SK-N-SH treated with all-trans-retinoic acid at 6 μM for 48 hours (cell line): ENCODE data around the gene GRK5.

Experiments used
- ATAC-seq: fragments of 200-7000 bp; cut with Tn5 transposase; 3 replicates; pipeline ENCODE4 v1.9.1; 2020; ENCODE audit warnings: mild to moderate bottlenecking, moderate library complexity
- ARNTL ChIP-seq: fragments of 450-650 bp; formaldehyde crosslinking; IDR thresholded peaks from 2 replicates; pipeline ENCODE4 v1.5.0; 2020; ENCODE audit warnings: low read depth, mild to moderate bottlenecking, moderate library complexity, borderline replicate concordance
- BACH2 ChIP-seq: fragments of 250-450 bp; sonication (Bioruptor Pico); IDR thresholded peaks from 2 replicates; pipeline ENCODE4 v1.9.0; 2021; ENCODE audit warnings: mild to moderate bottlenecking, borderline replicate concordance
- CSDC2 ChIP-seq: fragments of 250-450 bp; sonication (Bioruptor Pico); IDR thresholded peaks from 2 replicates; pipeline ENCODE4 v1.5.0; 2020; ENCODE audit warnings: mild to moderate bottlenecking, moderate library complexity
- ESRRG ChIP-seq: fragments of 250-450 bp; sonication (Bioruptor Pico); IDR thresholded peaks from 2 replicates; pipeline ENCODE4 v1.6.1; 2021; ENCODE audit warnings: mild to moderate bottlenecking
- GLIS3 ChIP-seq: fragments of 250-450 bp; sonication (Bioruptor Pico); IDR thresholded peaks from 2 replicates; pipeline ENCODE4 v1.5.0; 2020; ENCODE audit warnings: mild to moderate bottlenecking, moderate library complexity
- ISL1 ChIP-seq: fragments of 250-450 bp; sonication (Bioruptor Pico); IDR thresholded peaks from 2 replicates; pipeline ENCODE4 v2.1.2; 2022; ENCODE audit warnings: mild to moderate bottlenecking, moderate library complexity
- OSR1 ChIP-seq: fragments of 250-450 bp; sonication (Bioruptor Pico); IDR thresholded peaks from 2 replicates; pipeline ENCODE4 v1.8.0; 2022; ENCODE audit warnings: moderate library complexity, mild to moderate bottlenecking, inconsistent platforms
- PPARA ChIP-seq: fragments of 250-450 bp; sonication (Bioruptor Pico); IDR thresholded peaks from 2 replicates; pipeline ENCODE4 v1.5.0; 2020; ENCODE audit warnings: mild to moderate bottlenecking, borderline replicate concordance
- RARB ChIP-seq: fragments of 250-450 bp; sonication (Bioruptor Pico); IDR thresholded peaks from 2 replicates; pipeline ENCODE4 v1.8.0; 2021; ENCODE audit warnings: mild to moderate bottlenecking, moderate library complexity
- SNAI2 ChIP-seq: fragments of 250-450 bp; sonication (Bioruptor Pico); IDR thresholded peaks from 2 replicates; pipeline ENCODE4 v1.5.0; 2020; ENCODE audit warnings: mild to moderate bottlenecking, moderate library complexity
- TCF4 ChIP-seq: fragments of 250-450 bp; sonication (Bioruptor Pico); IDR thresholded peaks from 2 replicates; pipeline ENCODE4 v1.8.0; 2021; ENCODE audit warnings: mild to moderate bottlenecking, moderate library complexity, borderline replicate concordance
- TOX ChIP-seq: fragments of 250-450 bp; sonication (Bioruptor Pico); IDR thresholded peaks from 2 replicates; pipeline ENCODE4 v1.8.0; 2021; ENCODE audit warnings: mild to moderate bottlenecking, moderate library complexity, borderline replicate concordance
- ZC3H10 ChIP-seq: fragments of 250-450 bp; sonication (Bioruptor Pico); IDR thresholded peaks from 2 replicates; pipeline ENCODE4 v1.5.1; 2021; ENCODE audit warnings: mild to moderate bottlenecking, moderate library complexity
- ZFP3 ChIP-seq: fragments of 250-450 bp; sonication (Bioruptor Pico); IDR thresholded peaks from 2 replicates; pipeline ENCODE4 v1.5.0; 2020; ENCODE audit warnings: mild to moderate bottlenecking, moderate library complexity
- ZFP30 ChIP-seq: fragments of 450-650 bp; formaldehyde crosslinking; IDR thresholded peaks from 2 replicates; pipeline ENCODE4 v1.5.0; 2022; ENCODE audit warnings: mild to moderate bottlenecking, moderate library complexity
- ZNF565 ChIP-seq: fragments of 450-650 bp; formaldehyde crosslinking; conservative IDR thresholded peaks from 2 replicates; pipeline ENCODE4 v1.5.0; 2020; ENCODE audit warnings: low read depth, mild to moderate bottlenecking, moderate library complexity
- ZNF70 ChIP-seq: fragments of 450-650 bp; formaldehyde crosslinking; IDR thresholded peaks from 2 replicates; pipeline ENCODE4 v1.5.0; 2020; ENCODE audit warnings: mild to moderate bottlenecking, moderate library complexity
- ZNF8 ChIP-seq: fragments of 450-650 bp; formaldehyde crosslinking; IDR thresholded peaks from 2 replicates; pipeline ENCODE4 v1.5.0; 2020; ENCODE audit warnings: mild to moderate bottlenecking, moderate library complexity
- TF ChIP-seq, protein P1 (sequence below): fragments of 250-450 bp; sonication (Bioruptor Pico); IDR thresholded peaks from 2 replicates; pipeline ENCODE4 v1.5.1; 2020; ENCODE audit warnings: low read depth, mild to moderate bottlenecking, moderate library complexity
- TF ChIP-seq, protein P2 (sequence below): fragments of 250-450 bp; sonication (Bioruptor Pico); IDR thresholded peaks from 2 replicates; pipeline ENCODE4 v1.5.0; 2020; ENCODE audit warnings: mild to moderate bottlenecking, moderate library complexity
- TF ChIP-seq, protein P3 (sequence below): fragments of 250-450 bp; sonication (Bioruptor Pico); IDR thresholded peaks from 2 replicates; pipeline ENCODE4 v1.8.0; 2020; ENCODE audit warnings: mild to moderate bottlenecking, moderate library complexity, borderline replicate concordance
- TF ChIP-seq, protein P4 (sequence below): fragments of 250-450 bp; sonication (Bioruptor Pico); IDR thresholded peaks from 2 replicates; pipeline ENCODE4 v1.5.1; 2021; ENCODE audit warnings: mild to moderate bottlenecking, moderate library complexity
- TF ChIP-seq, protein P5 (sequence below): fragments of 250-450 bp; sonication (Bioruptor Pico); IDR thresholded peaks from 2 replicates; pipeline ENCODE4 v1.8.0; 2021; ENCODE audit warnings: low read depth, mild to moderate bottlenecking, moderate library complexity, borderline replicate concordance

GRK5 gene

DNA sequence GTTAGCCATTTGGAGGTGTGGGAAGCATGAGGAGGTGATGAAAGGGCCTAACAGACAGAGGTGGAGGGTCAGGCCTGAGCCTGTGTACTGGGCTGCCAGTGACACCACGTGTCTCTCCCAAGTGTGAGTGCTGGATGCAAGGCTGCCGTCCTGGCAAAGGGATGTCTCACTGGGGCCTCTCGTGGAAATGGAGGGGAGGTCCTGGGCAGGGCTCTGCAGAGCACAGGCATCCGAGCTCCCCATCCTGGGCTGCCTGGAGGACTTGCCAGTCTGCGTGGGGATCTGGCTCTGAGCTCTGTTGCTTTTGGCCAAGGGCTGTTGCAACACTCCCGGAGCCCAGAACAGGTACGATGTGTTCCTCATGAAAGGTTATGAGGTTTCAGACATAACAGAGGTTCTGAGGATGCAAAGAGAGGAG lies 77.3 kb downstream of the GRK5 start:
- ATAC-seq: no peak
- no peak for TF ChIP-seq TCF4 (CRISPR knock-in tag)
- no peak for TF ChIP-seq ZC3H10 (CRISPR knock-in tag)
- no peak for TF ChIP-seq SNAI2 (CRISPR knock-in tag)
- no peak for TF ChIP-seq ZNF70 (CRISPR knock-in tag)
- no peak for TF ChIP-seq ZFP30 (CRISPR knock-in tag)
- TF ChIP-seq ARNTL: no peak
- no peak for TF ChIP-seq RARB (CRISPR knock-in tag)
- no peak for TF ChIP-seq CSDC2
- TF ChIP-seq ZNF565 (CRISPR knock-in tag): no peak
- no peak for TF ChIP-seq BACH2 (CRISPR knock-in tag)
- no peak for TF ChIP-seq ESRRG (CRISPR knock-in tag)
- no peak for TF ChIP-seq TOX (CRISPR knock-in tag)
- TF ChIP-seq, all 23 proteins: peak for 0

DNA sequence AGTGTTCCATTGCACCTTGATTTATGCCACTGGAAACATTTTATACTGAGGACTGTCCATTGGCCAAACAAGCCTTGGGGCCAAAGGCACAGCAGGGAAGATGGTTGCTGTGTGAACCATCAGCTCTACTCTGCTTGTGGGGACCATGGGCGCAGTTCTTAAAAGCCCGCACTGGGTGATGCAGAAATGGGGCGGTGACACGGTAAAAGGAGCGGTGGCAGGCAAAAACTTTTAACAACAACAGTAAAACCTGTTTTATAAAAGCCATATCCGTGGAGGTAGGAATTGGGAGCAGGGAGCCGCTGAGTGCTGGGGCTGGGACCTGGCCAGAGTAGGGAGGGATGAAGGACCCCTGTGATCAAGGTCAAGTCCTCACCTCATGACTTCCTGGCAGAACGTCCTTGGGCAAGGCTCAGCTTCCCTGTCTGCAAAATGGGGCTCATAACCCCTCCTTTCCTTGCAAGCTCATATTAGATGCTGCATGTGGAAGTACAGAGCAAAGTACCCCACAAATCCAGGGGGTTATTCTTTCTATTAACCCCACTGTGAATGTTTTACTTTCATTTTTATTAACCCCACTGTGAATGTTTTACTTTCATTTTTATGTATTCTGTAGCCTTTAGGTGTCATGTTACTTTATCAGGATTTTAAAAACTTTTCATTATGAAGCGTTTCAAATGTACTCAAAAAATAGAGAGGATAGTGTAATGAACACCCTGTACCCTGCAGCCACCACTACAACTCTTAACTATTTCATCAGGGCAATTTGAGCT lies 78.3 kb downstream of the GRK5 start:
- ATAC-seq: no peak
- TF ChIP-seq ISL1 (CRISPR knock-in tag) (no peak), OSR1 (CRISPR knock-in tag) (no peak), ARNTL (no peak), CSDC2 (no peak), ZFP3 (CRISPR knock-in tag) (no peak), ZC3H10 (CRISPR knock-in tag) (no peak), BACH2 (CRISPR knock-in tag) (no peak), GLIS3 (no peak), RARB (CRISPR knock-in tag) (no peak)
- TF ChIP-seq, protein P1, sequence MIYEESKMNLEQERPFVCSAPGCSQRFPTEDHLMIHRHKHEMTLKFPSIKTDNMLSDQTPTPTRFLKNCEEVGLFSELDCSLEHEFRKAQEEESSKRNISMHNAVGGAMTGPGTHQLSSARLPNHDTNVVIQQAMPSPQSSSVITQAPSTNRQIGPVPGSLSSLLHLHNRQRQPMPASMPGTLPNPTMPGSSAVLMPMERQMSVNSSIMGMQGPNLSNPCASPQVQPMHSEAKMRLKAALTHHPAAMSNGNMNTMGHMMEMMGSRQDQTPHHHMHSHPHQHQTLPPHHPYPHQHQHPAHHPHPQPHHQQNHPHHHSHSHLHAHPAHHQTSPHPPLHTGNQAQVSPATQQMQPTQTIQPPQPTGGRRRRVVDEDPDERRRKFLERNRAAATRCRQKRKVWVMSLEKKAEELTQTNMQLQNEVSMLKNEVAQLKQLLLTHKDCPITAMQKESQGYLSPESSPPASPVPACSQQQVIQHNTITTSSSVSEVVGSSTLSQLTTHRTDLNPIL: no peak
- TF ChIP-seq, protein P2, sequence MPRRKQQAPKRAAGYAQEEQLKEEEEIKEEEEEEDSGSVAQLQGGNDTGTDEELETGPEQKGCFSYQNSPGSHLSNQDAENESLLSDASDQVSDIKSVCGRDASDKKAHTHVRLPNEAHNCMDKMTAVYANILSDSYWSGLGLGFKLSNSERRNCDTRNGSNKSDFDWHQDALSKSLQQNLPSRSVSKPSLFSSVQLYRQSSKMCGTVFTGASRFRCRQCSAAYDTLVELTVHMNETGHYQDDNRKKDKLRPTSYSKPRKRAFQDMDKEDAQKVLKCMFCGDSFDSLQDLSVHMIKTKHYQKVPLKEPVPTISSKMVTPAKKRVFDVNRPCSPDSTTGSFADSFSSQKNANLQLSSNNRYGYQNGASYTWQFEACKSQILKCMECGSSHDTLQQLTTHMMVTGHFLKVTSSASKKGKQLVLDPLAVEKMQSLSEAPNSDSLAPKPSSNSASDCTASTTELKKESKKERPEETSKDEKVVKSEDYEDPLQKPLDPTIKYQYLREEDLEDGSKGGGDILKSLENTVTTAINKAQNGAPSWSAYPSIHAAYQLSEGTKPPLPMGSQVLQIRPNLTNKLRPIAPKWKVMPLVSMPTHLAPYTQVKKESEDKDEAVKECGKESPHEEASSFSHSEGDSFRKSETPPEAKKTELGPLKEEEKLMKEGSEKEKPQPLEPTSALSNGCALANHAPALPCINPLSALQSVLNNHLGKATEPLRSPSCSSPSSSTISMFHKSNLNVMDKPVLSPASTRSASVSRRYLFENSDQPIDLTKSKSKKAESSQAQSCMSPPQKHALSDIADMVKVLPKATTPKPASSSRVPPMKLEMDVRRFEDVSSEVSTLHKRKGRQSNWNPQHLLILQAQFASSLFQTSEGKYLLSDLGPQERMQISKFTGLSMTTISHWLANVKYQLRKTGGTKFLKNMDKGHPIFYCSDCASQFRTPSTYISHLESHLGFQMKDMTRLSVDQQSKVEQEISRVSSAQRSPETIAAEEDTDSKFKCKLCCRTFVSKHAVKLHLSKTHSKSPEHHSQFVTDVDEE: no peak
- TF ChIP-seq, all 23 proteins: peak for 0

DNA sequence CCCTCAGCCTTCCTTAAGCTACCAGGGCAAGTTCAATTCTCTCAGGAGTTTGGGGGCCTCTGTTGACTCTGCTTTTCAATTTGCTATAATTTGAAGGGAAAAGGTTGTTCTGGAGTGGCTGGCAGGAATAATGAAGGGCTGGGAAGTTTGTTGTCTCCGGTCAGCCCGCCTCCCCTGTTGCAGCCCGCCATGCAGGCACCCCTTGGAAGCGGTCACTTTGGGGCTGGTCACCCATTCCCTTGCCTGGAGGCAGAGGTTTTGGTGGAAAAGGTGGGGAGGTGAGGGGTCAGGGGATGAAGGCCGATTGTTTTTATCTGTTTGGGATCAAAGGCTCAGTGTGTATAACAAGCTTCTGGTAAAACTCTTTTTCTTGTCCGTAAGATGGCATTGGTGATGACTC lies 79.1 kb downstream of the GRK5 start:
- ATAC-seq: no peak
- TF ChIP-seq, protein P3, sequence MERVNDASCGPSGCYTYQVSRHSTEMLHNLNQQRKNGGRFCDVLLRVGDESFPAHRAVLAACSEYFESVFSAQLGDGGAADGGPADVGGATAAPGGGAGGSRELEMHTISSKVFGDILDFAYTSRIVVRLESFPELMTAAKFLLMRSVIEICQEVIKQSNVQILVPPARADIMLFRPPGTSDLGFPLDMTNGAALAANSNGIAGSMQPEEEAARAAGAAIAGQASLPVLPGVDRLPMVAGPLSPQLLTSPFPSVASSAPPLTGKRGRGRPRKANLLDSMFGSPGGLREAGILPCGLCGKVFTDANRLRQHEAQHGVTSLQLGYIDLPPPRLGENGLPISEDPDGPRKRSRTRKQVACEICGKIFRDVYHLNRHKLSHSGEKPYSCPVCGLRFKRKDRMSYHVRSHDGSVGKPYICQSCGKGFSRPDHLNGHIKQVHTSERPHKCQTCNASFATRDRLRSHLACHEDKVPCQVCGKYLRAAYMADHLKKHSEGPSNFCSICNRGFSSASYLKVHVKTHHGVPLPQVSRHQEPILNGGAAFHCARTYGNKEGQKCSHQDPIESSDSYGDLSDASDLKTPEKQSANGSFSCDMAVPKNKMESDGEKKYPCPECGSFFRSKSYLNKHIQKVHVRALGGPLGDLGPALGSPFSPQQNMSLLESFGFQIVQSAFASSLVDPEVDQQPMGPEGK (CRISPR knock-in tag): no peak
- TF ChIP-seq OSR1 (CRISPR knock-in tag): no peak
- TF ChIP-seq ZNF565 (CRISPR knock-in tag): no peak
- no peak for TF ChIP-seq ZNF70 (CRISPR knock-in tag)
- no peak for TF ChIP-seq CSDC2
- TF ChIP-seq ESRRG (CRISPR knock-in tag): no peak
- TF ChIP-seq TCF4 (CRISPR knock-in tag): no peak
- TF ChIP-seq, protein P1: no peak
- TF ChIP-seq, protein P2: no peak
- no peak for TF ChIP-seq RARB (CRISPR knock-in tag)
- no peak for TF ChIP-seq TOX (CRISPR knock-in tag)
- TF ChIP-seq SNAI2 (CRISPR knock-in tag): no peak
- TF ChIP-seq, protein P4, sequence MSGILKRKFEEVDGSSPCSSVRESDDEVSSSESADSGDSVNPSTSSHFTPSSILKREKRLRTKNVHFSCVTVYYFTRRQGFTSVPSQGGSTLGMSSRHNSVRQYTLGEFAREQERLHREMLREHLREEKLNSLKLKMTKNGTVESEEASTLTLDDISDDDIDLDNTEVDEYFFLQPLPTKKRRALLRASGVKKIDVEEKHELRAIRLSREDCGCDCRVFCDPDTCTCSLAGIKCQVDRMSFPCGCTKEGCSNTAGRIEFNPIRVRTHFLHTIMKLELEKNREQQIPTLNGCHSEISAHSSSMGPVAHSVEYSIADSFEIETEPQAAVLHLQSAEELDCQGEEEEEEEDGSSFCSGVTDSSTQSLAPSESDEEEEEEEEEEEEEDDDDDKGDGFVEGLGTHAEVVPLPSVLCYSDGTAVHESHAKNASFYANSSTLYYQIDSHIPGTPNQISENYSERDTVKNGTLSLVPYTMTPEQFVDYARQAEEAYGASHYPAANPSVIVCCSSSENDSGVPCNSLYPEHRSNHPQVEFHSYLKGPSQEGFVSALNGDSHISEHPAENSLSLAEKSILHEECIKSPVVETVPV (CRISPR knock-in tag): no peak
- no peak for TF ChIP-seq ZNF8 (CRISPR knock-in tag)
- TF ChIP-seq, protein P5, sequence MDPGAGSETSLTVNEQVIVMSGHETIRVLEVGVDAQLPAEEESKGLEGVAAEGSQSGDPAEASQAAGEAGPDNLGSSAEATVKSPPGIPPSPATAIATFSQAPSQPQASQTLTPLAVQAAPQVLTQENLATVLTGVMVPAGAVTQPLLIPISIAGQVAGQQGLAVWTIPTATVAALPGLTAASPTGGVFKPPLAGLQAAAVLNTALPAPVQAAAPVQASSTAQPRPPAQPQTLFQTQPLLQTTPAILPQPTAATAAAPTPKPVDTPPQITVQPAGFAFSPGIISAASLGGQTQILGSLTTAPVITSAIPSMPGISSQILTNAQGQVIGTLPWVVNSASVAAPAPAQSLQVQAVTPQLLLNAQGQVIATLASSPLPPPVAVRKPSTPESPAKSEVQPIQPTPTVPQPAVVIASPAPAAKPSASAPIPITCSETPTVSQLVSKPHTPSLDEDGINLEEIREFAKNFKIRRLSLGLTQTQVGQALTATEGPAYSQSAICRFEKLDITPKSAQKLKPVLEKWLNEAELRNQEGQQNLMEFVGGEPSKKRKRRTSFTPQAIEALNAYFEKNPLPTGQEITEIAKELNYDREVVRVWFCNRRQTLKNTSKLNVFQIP (CRISPR knock-in tag): no peak
- TF ChIP-seq GLIS3: no peak
- TF ChIP-seq ZFP30 (CRISPR knock-in tag): no peak
- TF ChIP-seq PPARA (CRISPR knock-in tag): no peak
